ENCODE data around the gene LOX.

GRCh38 chr5:122099060-122099790, 21.2 kb upstream of the LOX start:
- TF ChIP-seq CTCF (IDR thresholded peaks at IDR 0.05) (no peak), POLR2A (IDR thresholded peaks at IDR 0.05) (no peak)

Data from testis (tissue), 2 donors.